GM12892 (cell line): ENCODE data around the gene GPR137. TPM values are rescaled to one million over a fixed set of nuclear protein-coding genes. Genes with fewer than 3 reads are reported as not detected.

ENCODE experiments used
- DNase-seq: peaks from one replicate; pipeline ENCODE4 v3.0.0; 2011; ENCODE audit not compliant: insufficient read length
- FAIRE-seq: peaks from 2 replicates; lab custom pipeline; 2011; peaks lifted over from hg19 to GRCh38; lab: Jason Lieb, UNC
- POLR2A ChIP-seq: IDR thresholded peaks from 2 replicates; pipeline ENCODE4 v1.6.1; 2011; ENCODE audit warnings: low read depth, low read length, control low read depth
- POLR2AphosphoS5 ChIP-seq: IDR thresholded peaks from 2 replicates; pipeline ENCODE4 v1.6.1; 2011; ENCODE audit warnings: low read depth, low read length, control low read depth
- TAF1 ChIP-seq: IDR thresholded peaks from 2 replicates; pipeline ENCODE4 v1.6.1; 2011; ENCODE audit warnings: low read depth, mild to moderate bottlenecking, control low read depth, low read length, borderline replicate concordance
- polyA plus RNA-seq: library from polyadenylated mRNA; unstranded; fragments of >200 nt; gene quantifications from one replicate; pipeline ENCODE4 v1.2.1, GENCODE V29; 2012; ENCODE audit warnings: missing spikeins, inconsistent platforms; ENCODE audit not compliant: missing spikeins

Gene GPR137, protein sequence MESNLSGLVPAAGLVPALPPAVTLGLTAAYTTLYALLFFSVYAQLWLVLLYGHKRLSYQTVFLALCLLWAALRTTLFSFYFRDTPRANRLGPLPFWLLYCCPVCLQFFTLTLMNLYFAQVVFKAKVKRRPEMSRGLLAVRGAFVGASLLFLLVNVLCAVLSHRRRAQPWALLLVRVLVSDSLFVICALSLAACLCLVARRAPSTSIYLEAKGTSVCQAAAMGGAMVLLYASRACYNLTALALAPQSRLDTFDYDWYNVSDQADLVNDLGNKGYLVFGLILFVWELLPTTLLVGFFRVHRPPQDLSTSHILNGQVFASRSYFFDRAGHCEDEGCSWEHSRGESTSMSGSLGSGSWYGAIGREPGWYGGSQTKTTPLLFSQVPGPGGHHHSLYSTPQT
- polyA plus RNA-seq: 9.2 TPM

DNA sequence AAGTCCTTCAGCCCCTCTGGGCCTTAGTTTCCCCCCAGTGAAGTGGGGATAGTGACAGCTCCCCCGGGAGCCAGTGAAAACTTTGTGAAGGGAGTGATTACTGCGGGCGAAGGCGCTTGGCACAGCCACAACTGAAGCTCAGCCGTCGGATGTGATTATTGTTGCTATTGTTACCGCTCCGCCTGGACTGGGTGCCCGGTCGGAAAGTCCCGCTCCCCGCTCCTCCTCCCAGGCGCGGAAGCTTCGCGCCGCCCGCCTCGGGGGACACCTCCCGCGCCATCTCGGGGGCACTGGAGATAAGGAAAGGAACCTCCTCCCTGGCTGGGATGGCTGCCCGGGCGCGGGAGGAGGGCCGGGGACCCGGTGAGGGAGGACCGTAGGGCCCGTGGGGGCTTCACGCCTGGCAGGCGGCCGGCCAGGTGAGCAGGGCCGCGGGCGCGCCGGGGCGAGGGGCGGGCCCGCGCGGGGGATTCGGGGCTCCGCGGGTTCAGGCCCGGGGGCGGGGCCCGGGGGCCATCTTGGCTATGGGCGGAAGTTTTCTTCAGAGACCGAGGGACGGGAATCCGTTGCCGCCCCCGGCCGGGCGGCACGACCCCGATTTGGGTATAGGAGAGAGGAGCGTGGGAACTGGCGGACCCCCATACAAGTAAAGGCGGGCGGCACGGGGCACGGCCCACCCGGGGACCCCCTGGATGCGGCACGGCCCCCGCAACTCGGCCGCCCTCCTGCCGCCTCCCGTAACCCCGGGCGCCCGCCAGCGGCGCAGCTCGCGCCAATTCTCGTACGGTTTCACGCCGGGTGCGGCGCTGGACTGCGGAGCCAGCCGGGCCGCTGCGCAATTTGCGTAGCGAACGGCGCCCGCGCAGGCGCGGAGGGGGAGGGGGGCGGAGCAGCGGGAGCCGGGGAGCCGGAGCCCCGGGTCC is at the start of gene GPR137:
GPR137 (plus strand) TSS at position 887 of the 923 bp plus-strand sequence. CDS start 677 bp downstream, outside the sequence.
- no peak for TF ChIP-seq POLR2A
- TF ChIP-seq POLR2AphosphoS5: 0 out of 2 replicates have a peak, but pooled peaks have one; percentile 20
- peak; percentile 97 for DNase-seq
- no peak for FAIRE-seq

DNA sequence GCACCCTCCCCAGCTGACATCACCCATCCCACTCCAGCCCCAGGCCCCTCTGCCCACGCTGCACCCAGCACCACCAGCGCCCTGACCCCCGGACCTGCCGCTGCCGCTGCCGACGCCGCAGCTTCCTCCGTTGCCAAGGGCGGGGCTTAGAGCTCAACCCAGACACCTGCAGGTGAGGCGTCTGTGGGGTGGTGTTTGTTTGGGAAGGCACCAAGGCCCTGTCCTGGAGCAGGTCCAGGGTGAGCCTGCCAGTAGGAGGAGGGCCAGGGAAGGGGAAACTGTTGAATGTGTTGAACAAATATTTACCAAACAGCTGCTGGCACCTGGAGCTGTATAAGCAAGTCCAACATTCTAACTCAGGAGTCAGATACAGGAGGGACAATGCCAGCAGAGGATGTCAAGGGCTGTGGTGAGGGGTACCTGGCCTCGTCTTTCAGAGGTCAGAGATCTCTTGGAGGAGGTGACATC is 48.1 kb upstream of the GPR137 start:
- FAIRE-seq (no peak), DNase-seq (no peak)
- TF ChIP-seq TAF1: no peak
- TF ChIP-seq POLR2AphosphoS5: no peak

DNA sequence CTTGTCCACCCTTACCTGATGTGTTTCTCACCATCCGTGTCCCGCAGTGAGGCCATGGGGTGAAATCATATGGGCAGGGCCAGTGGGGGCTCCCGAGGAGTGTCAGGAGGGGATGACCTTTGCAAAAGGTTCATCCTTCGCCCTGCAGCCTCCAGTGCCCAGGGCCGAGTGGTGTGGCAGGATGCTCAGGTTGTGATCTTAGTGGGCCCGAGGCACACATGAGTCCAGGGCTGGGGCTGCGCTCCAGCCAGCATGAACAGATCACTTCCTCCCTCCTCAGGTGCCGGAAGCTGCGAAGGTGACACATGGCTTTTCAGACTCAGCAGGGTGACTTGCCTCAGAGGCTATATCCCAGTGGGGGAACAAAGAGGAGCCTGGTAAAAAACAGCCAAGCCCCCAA is 47.6 kb upstream of the GPR137 start:
- TF ChIP-seq TAF1 (no peak), POLR2A (no peak), POLR2AphosphoS5 (no peak)
- FAIRE-seq (no peak), DNase-seq (no peak)

DNA sequence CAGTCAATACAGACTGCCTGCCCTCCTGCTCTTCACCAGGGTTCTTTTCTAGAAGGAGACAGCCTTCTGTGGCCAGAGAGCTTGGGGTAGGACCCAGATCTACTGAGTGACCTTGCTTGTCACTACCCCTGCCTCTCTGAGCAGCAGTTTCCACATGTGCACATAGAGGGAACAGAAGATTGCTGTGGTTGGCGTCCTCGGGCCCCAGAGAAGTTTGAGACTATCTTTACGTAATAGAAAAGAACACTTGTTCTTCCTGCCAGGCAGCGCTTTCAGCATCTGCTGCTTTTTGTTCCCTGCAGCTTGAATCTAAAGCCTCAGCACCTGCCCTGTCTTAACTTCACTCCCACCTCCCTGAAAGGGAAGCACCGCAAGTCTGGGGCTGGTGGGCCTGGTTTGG is 46.6 kb upstream of the GPR137 start:
- no peak for TF ChIP-seq POLR2A
- no peak for TF ChIP-seq TAF1
- TF ChIP-seq POLR2AphosphoS5: no peak
- DNase-seq (no peak), FAIRE-seq (no peak)

DNA sequence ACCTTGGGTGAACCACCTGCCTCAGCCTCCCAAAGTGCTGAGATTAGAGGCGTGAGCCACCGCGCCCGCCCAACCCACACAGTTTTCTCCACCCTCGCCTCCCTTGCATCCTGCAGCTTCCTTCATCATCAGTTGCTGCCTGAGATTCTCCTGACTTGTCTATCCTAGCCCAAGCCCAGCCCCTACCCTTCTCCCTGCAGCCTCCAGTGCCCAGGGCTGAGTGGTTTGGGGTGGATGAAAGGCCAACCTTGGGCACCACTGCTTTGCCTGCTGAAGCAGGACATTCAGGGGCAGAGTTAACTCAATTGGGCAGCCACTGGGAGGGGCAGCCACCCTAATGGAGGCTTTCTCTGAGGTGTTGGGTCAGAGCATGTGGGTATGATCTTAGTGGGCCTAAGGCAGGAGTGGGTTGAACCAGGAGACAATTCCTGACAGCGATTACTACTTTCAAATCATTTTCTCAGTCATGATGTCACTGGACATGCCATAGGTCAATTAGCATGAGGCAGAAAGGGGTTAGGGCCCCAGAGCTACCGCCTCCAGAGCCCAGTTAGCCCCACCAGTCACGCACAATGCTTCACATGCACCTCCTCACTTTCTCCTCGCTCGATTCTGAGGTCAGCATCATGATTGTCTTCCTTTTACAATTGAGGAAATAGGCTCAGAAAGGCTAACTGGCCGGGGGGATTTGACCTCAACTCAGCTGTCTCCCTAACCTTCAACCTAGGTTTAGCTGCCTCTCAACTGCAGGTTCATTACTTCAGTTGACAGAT is 45.8 kb upstream of the GPR137 start:
- FAIRE-seq (no peak), DNase-seq (no peak)
- TF ChIP-seq POLR2AphosphoS5 (no peak), POLR2A (no peak), TAF1 (no peak)

DNA sequence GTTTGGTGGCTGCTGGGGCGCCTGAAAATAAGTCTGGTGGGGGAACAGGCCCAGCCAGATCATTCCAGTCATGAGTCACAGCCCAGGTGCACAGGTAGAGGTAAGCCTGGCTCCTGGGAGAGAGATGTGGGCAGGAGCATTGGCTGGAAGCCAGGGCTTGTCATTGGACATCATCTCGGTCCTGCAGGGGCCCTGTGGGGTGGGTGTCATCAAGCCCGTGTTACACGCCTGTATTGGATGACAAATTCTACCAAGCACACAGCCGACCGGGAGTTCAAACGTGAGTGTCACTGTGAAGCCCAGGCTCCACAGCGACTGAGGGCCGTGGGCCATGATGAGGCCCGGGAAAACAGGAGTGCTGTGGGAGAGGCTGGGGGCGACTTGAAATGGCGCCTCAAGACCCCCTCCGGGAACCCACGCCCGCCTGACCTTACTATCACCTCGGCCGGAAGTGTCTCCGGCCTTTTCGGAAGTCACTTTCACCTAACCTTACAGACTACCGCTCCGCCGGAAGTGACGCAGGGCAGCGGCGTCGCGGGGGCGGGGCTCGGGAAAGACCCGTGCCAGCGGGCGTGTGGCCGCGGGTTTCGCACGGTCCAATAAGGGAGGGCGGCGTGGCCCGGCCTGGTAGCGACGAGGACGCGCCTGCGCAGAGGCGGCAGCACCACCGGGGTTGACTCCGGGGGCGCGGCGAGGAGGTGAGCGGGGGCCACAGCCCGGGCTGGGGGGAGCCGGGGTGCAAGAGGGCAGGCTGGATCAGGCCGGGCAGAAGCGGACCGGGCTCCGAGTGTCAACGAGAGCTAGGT is 45.0 kb upstream of the GPR137 start, which contains the start of gene FKBP2:
FKBP2 (plus strand) TSS at position 661 of the 806 bp plus-strand sequence. CDS start 1,293 bp downstream, outside the sequence.
- DNase-seq (peak; percentile 96), FAIRE-seq (peak; percentile 100)
- TF ChIP-seq TAF1: peak; percentile 82
- peak; percentile 79 for TF ChIP-seq POLR2AphosphoS5
- TF ChIP-seq POLR2A: peak; percentile 89

DNA sequence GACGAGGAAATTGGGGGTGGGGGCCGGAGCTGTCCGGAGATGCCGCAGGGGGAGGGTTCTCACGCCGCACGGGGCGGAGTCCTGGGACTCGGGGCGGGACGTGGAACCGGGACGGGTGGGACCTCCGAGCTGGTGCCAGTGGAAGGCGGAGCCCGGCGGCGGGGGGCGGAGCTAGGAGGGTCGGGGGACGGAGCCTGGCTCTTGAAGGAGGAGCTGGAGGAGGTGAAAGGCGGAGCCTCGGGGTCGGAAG is 44.5 kb upstream of the GPR137 start:
- DNase-seq (peak; percentile 89), FAIRE-seq (no peak)
- TF ChIP-seq POLR2A (no peak), POLR2AphosphoS5 (no peak), TAF1 (no peak)

DNA sequence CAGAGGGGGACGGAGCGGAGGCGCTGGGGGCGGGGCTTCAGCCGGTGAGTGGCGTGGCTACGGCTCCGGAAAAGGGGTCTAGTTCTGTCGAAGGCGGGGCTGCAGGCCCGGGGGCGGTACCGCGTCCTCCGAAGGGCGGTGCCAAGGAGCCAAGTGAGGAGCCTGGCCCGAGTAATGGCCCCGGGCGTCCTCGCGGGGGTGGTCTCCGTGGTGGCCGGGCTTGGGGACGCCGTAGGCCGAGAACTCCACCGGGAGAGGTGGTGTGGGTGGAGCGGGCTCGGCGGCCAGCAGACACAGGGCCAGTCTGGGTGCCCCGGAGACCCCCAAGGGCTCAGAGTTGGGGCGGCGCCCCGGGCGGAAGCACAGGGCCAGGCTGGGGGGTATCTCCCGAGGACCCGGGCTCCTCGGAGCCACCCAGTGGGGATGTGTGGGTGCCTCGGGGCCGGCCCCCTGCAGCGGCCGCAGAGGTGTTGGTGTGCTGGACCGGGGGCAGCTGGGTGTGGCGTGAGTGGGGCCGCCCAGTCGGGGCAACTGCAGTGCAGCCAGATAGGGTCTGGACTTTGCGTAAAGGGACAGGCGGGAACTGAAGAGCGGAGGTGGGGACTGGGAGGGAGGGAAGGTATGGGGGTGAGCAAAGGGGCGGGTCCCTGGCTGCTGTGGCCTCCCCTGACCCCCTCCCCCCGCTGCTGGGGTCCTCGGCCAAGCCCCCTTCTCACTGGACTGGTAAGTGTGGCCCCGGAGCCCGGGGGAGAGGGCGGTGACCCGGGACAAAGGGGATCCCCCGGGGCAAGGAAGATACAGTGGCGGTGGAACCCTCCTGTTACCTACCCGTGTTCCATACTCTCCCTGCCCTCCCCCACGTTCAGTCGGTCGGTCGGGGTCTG is 43.9 kb upstream of the GPR137 start:
- DNase-seq (peak; percentile 92), FAIRE-seq (no peak)
- TF ChIP-seq POLR2A (peak; percentile 64), TAF1 (no peak; the same call in 1 of the 2 replicates), POLR2AphosphoS5 (peak; percentile 42; the same call in 1 of the 2 replicates)

DNA sequence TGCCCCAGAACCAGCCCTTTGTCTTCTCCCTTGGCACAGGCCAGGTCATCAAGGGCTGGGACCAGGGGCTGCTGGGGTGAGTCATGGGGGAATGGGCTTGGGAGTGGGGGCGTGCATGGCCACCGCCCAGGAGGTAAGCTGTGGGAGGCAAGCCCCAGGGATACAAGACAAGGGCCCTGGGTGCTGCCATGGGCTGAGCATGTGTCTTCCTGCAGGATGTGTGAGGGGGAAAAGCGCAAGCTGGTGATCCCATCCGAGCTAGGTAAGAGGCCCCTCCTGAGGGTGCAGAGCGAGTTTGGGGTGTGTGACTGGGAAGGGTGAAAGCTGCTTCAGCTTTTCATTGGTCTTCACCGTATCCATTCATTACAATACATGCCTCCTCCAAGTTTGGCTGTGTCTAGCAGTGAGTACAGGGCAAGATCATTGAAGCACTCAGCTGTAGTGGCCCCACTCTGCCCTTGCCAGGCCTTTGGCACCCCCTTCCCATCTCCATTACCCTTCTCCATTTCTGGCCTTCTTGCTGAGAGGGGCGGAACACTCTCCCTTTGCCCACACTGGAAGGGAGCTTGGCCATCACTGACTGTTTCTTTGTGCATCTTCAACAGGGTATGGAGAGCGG is 42.3 kb upstream of the GPR137 start:
- FAIRE-seq (no peak), DNase-seq (no peak)
- TF ChIP-seq POLR2A: peak; percentile 40; the same call in 1 of the 2 replicates
- no peak for TF ChIP-seq TAF1
- peak; percentile 88 for TF ChIP-seq POLR2AphosphoS5

DNA sequence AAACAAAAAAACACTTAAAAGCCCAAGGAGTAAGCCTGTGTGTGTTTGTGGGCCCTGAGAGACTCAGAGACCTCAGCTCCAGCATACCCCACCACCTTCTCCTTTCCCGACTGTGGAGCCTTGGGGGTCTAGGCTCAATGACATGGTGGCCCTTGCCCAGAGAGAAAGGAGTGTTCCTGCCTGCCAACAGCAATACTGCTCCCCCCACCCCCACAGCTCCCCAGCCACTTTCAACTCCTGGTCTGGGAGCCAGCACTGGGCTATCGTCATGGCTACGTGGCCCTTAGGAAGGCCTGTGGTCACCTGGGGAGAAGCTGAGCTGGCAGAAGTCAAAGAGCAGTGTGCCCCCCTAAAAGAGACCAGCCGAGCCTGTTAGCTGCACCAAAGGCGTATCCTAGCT is 41.5 kb upstream of the GPR137 start:
- FAIRE-seq: no peak

More for the DNA sequence above, 41.5 kb upstream of the GPR137 start:
- no peak for DNase-seq
- TF ChIP-seq POLR2A (no peak), POLR2AphosphoS5 (no peak), TAF1 (no peak)
